Lung (tissue), 13 donors: ENCODE results near the gene IQSEC1. TPM values are rescaled to one million over a fixed set of nuclear protein-coding genes. Genes with fewer than 3 reads are reported as not detected.
"Not testable (repeated sequence)": the region's sequence is repeated elsewhere in the genome, so short reads cannot be mapped to it uniquely, and the experiment has no call there.

Source experiments
- ATAC-seq: fragments of 200-7000 bp; cut with Tn5 transposase; one replicate; pipeline ENCODE4 v1.9.1; 2020; ENCODE audit warnings: moderate number of reproducible peaks; ENCODE audit not compliant: insufficient read depth, low FRiP score
- DNase-seq, 3 donors: peaks; one replicate each; pipeline ENCODE4 v3.0.0-alpha.2; 2013 to 2017
- H3K27ac ChIP-seq, 2 donors: one replicate each; pipeline ENCODE4 v1.5.1; 2013; ENCODE audit warnings: mild to moderate bottlenecking in 2 of 2, moderate library complexity in 2 of 2, control low read depth in 1 of 2, inconsistent platforms in 1 of 2, low read depth in 1 of 2, low read length in 1 of 2
- H3K27me3 ChIP-seq, 3 donors: one replicate each; pipeline ENCODE4 v1.5.1; 2013; ENCODE audit warnings: low read length in 2 of 3; ENCODE audit not compliant: control insufficient read depth in 3 of 3, insufficient read depth in 3 of 3
- H3K36me3 ChIP-seq, 4 donors: one replicate each; pipeline ENCODE4 v1.5.1; 2013; ENCODE audit warnings: low read length in 4 of 4, mild to moderate bottlenecking in 1 of 4, moderate library complexity in 1 of 4; ENCODE audit not compliant: control insufficient read depth in 4 of 4, insufficient read depth in 4 of 4
- H3K4me1 ChIP-seq, 5 donors: one replicate each; pipeline ENCODE4 v1.5.1; 2013; ENCODE audit warnings: low read length in 5 of 5, mild to moderate bottlenecking in 2 of 5, moderate library complexity in 1 of 5; ENCODE audit not compliant: control insufficient read depth in 5 of 5, insufficient read depth in 5 of 5
- H3K4me3 ChIP-seq: one replicate; pipeline ENCODE4 v1.5.1; 2013; ENCODE audit warnings: mild to moderate bottlenecking, control low read depth, moderate library complexity
- H3K9ac ChIP-seq, 2 donors: one replicate each; pipeline ENCODE4 v1.5.1; 2013; ENCODE audit warnings: low read length in 2 of 2, control low read depth in 1 of 2; ENCODE audit not compliant: insufficient read depth in 1 of 2
- H3K9me3 ChIP-seq, 4 donors: one replicate each; pipeline ENCODE4 v1.5.1; 2013; ENCODE audit warnings: low read length in 3 of 4, mild to moderate bottlenecking in 1 of 4, moderate library complexity in 1 of 4; ENCODE audit not compliant: control insufficient read depth in 4 of 4, insufficient read depth in 3 of 4
- CTCF ChIP-seq: IDR thresholded peaks from 2 replicates; pipeline ENCODE4 v1.5.1; 2012; ENCODE audit warnings: mild to moderate bottlenecking; ENCODE audit errors: control extremely low read depth, extremely low read depth
- WGBS, 2 donors: extraction: QIAGEN DNeasy Blood & Tissue Kit; methylation state at CpG; one replicate each; pipeline ENCODE4 v1.1.7; 2013; 5-methylcytosine and 5-hydroxymethylcytosine counted together
- polyA plus RNA-seq, 2 donors: library from polyadenylated mRNA; stranded (reverse); fragments of 200-250 nt; gene quantifications; one replicate each; pipeline ENCODE4 v1.2.1, GENCODE V29; 2013
- small RNA-seq: library from RNA; depleted of rRNA; stranded (forward); fragments of <200 nt; gene quantifications from one replicate; pipeline ENCODE3, GENCODE V24; 2014; ENCODE audit warnings: low replicate concordance
- total RNA-seq, 2 donors: library from RNA; depleted of rRNA in 1 of 2; stranded (reverse); fragments of >200 nt in 1 of 2; gene quantifications; one replicate each; pipeline ENCODE4 v1.2.1, GENCODE V29; 2014 to 2021
- donor health status: control.
- donor health status: control.
- donor health status: Bipolar disorder and iron deficiency.
- donor health status: healthy.
- donor health status: DM: yes; HTN: yes; CAD: no.

The IQSEC1 gene
- total and polyA plus RNA-seq, 4 donors, result 13.9 to 69.1 (median 31.1) TPM

GRCh38 chr3:12854565-12854964 is 218.7 kb downstream of the IQSEC1 start:
- no peaks in the 10 kb centered on the region for H3K36me3 ChIP-seq
- WGBS, 2 donors, result 89 to 96% methylated on average over 4 of the region's 4 CpGs

GRCh38 chr3:12853847-12854246 is 219.4 kb downstream of the IQSEC1 start:
- not testable (repeated sequence) for H3K27me3 ChIP-seq, H3K4me3 ChIP-seq, DNase-seq, H3K36me3 ChIP-seq, H3K4me1 ChIP-seq, ATAC-seq, H3K9me3 ChIP-seq, H3K9ac ChIP-seq, H3K27ac ChIP-seq
- 51 to 60% methylated on average over 2 of the region's 2 CpGs for WGBS, 2 donors

More at GRCh38 chr3:12854565-12854964, 218.7 kb downstream of the IQSEC1 start:
- no peak overlapping the region for H3K27ac ChIP-seq
- no peak overlapping the region for H3K4me3 ChIP-seq
- no peak for ATAC-seq
- H3K27me3 ChIP-seq, result no peaks in the 10 kb centered on the region
- peaks cover 0 to 2% (median 0%) of the 10 kb centered on the region in 4 donors for H3K9me3 ChIP-seq
- TF ChIP-seq CTCF, result no peak
- no peaks in the 10 kb centered on the region for H3K4me1 ChIP-seq
- no peak for DNase-seq
- no peak overlapping the region for H3K9ac ChIP-seq

- no peak for TF ChIP-seq CTCF
- Histone ChIP-seq H3K9ac (no peak overlapping the region), H3K9me3 (peaks cover 0 to 2% (median 0%) of the 10 kb centered on the region in 4 donors), H3K27ac (no peak overlapping the region), H3K4me1 (no peaks in the 10 kb centered on the region), H3K4me3 (no peak overlapping the region), H3K27me3 (no peaks in the 10 kb centered on the region), H3K36me3 (no peaks in the 10 kb centered on the region)
- no peak for DNase-seq
- WGBS, 2 donors, result 84 to 89% methylated on average over 3 of the region's 3 CpGs
- ATAC-seq, result no peak
Measured at GRCh38 chr3:12852201-12852600, 221.0 kb downstream of the IQSEC1 start.

Small RNA genes lying within 50 kb of the gene (small RNA-seq; reads per million reads assigned to genes)
- gene AC034198.1, result not detected
- gene AC069271.1, result not detected

Other genes starting within 250 kb of the IQSEC1 start
- gene RPL32, start 231.9 kb downstream of the IQSEC1 start, total RNA-seq, result 1,000 to 10,000 TPM; 1,163 to 1,366 TPM
- 1,000 to 10,000 TPM; 1,635 to 3,171 TPM for gene RPL32, start 231.9 kb downstream of the IQSEC1 start, polyA plus RNA-seq